ENCODE results near the gene GRIK2. TPM values are rescaled to one million over a fixed set of nuclear protein-coding genes. Genes with fewer than 3 reads are reported as not detected.

GRIK2 gene
- total and polyA plus RNA-seq, 2 of the 4 experiments (the other 2 are of a cell fraction): 8.2 to 15.2 TPM

- no TSS peak for BruUV-seq (replicated peaks)
- Histone ChIP-seq H3K9me1 (ENCODE audit: insufficient read depth, low read length) (0 out of 2 replicates have a peak, but pooled peaks cover 3% of the 10 kb centered on the region), H4K5ac (ENCODE audit: low read depth, low read length) (no peak overlapping the region), H3K4me2 (ENCODE audit: low read depth, low read length) (no peak overlapping the region), H3K14ac (replicated peaks; ENCODE audit: low read depth, low read length) (no peak overlapping the region), H2AK9ac (replicated peaks; ENCODE audit: low read depth, low read length, poor library complexity) (no peak overlapping the region), H2BK5ac (ENCODE audit: low read depth, low read length, poor library complexity, severe bottlenecking) (no peak overlapping the region), H3K36me3 (ENCODE audit: control insufficient read depth, insufficient read depth, low read length) (0 out of 2 replicates have a peak, but pooled peaks cover 3% of the 10 kb centered on the region), H2BK20ac (ENCODE audit: low read depth, low read length) (no peak overlapping the region), H2BK15ac (ENCODE audit: low read depth, low read length) (no peak overlapping the region), H3K18ac (ENCODE audit: low read depth, low read length) (no peak overlapping the region), H3K4ac (ENCODE audit: low read depth, low read length) (no peak overlapping the region), H2AK5ac (ENCODE audit: low read depth, low read length) (no peak overlapping the region), H4K8ac (ENCODE audit: low read depth in 2 of 2, low read length in 2 of 2) (no peak overlapping the region), H3K23ac (ENCODE audit: low read depth, low read length) (no peak overlapping the region), H3K9ac (ENCODE audit: low read depth, low read length) (no peak overlapping the region), H3K4me3 (ENCODE audit: insufficient read depth, low read depth, low read length) (no peak overlapping the region), H4K91ac (ENCODE audit: insufficient read depth, low read depth, low read length) (no peak overlapping the region), H3K27ac (ENCODE audit: insufficient read depth, low read length) (no peak overlapping the region), H2AFZ (replicated peaks; ENCODE audit: low read length, poor library complexity) (no peak overlapping the region), H3K79me1 (ENCODE audit: low read depth in 1 of 2, low read length in 2 of 2) (peaks cover 7 to 14% of the 10 kb centered on the region in 2 experiments; a peak in 2 of 4 replicates), H3K4me1 (ENCODE audit: control insufficient read depth, insufficient read depth, low read length) (no peaks in the 10 kb centered on the region), H3K9me3 (ENCODE audit: control insufficient read depth, insufficient read depth, low read length) (no peaks in the 10 kb centered on the region; the same call in 1 of the 2 replicates), H2BK120ac (ENCODE audit: low read depth, low read length) (no peak overlapping the region), H4K20me1 (ENCODE audit: insufficient read depth, low read length) (no peaks in the 10 kb centered on the region), H3K27me3 (ENCODE audit: control insufficient read depth, insufficient read depth, low read length) (no peaks in the 10 kb centered on the region), H3K56ac (ENCODE audit: extremely low read depth, insufficient read depth, low read length) (no peak overlapping the region)
- in situ Hi-C loops (cut with MboI; ENCODE audit: low sequenced_read_pairs) (no loop called here), intact Hi-C loops (cut with micrococcal nuclease) (no loop called here), dilution Hi-C loops (cut with HindIII; ENCODE audit: low sequenced_read_pairs, unreplicated experiment) (no loop called here)
- ATAC-seq (ENCODE audit: low read depth): no peak
- TF ChIP-seq CEBPB (IDR thresholded peaks at IDR 0.05; ENCODE audit: low read depth, low read length) (no peak), POLR2A (IDR thresholded peaks at IDR 0.05; ENCODE audit: low read depth, low read length) (no peak), RFX5 (IDR thresholded peaks at IDR 0.05; ENCODE audit: low read depth, low read length) (no peak), SMC3 (IDR thresholded peaks at IDR 0.05; ENCODE audit: low read depth, low read length) (no peak), RAD21 (IDR thresholded peaks at IDR 0.05; ENCODE audit: low read length) (no peak), ELK1 (IDR thresholded peaks at IDR 0.05; ENCODE audit: borderline replicate concordance, low read depth, low read length) (no peak), MAZ (IDR thresholded peaks at IDR 0.05; ENCODE audit: borderline replicate concordance, low read depth, low read length) (no peak)
- POLR2A ChIA-PET (ENCODE audit: unreplicated experiment): no interaction called here
- CTCF ChIA-PET: no interaction called here
- no CpG with 5 or more reads among the region's 1 CpG for WGBS, 2 experiments (ENCODE audit: extremely low coverage in 2 of 2, insufficient read length in 1 of 2)
- DNase-seq: no peak
Observed at GRCh38 chr6:101417900-101418299, 24.4 kb downstream of the GRIK2 start.

Measured in IMR-90 (cell line).